ENCODE data around the gene MAPK12. TPM values are rescaled to one million over a fixed set of nuclear protein-coding genes. Genes with fewer than 3 reads are reported as not detected.

The MAPK12 gene
- total RNA-seq, 3 donors from 2014 or later = 3.3 to 4.3 (median 3.9) TPM

GRCh38 chr22:50250249-50250554 is 11.3 kb downstream of the MAPK12 start:
- ATAC-seq (no peak), DNase-seq (no peak)
- peak overlapping the region; percentile 78 for H3K4me3 Mint-ChIP-seq
- H3K27me3 Mint-ChIP-seq (ENCODE audit: low read depth) = no peaks in the 10 kb centered on the region
- peaks cover 20% of the 10 kb centered on the region for H3K4me1 Mint-ChIP-seq (ENCODE audit: low read depth)
- no peaks in the 10 kb centered on the region for H3K36me3 Mint-ChIP-seq (ENCODE audit: insufficient read depth)
- no peaks in the 10 kb centered on the region for H3K9me3 Mint-ChIP-seq

- Mint-ChIP-seq H3K36me3 (ENCODE audit: insufficient read depth) (peaks cover 2% of the 10 kb centered on the region), H3K4me3 (peak overlapping the region; percentile 78), H3K4me1 (ENCODE audit: low read depth) (peaks cover 22% of the 10 kb centered on the region), H3K27me3 (ENCODE audit: low read depth) (no peaks in the 10 kb centered on the region), H3K9me3 (no peaks in the 10 kb centered on the region)
- ATAC-seq (no peak), DNase-seq (no peak)
Measured at GRCh38 chr22:50249341-50250248, 11.9 kb downstream of the MAPK12 start.

- Mint-ChIP-seq H3K27me3 (ENCODE audit: low read depth) (no peaks in the 10 kb centered on the region), H3K4me3 (no peak overlapping the region), H3K9me3 (no peaks in the 10 kb centered on the region), H3K36me3 (ENCODE audit: insufficient read depth) (peaks cover 2% of the 10 kb centered on the region), H3K4me1 (ENCODE audit: low read depth) (peaks cover 27% of the 10 kb centered on the region)
- DNase-seq (no peak), ATAC-seq (no peak)
Measured at GRCh38 chr22:50248196-50249081, 13.0 kb downstream of the MAPK12 start.

GRCh38 chr22:50247748-50248147 is 13.7 kb downstream of the MAPK12 start:
- Mint-ChIP-seq H3K4me3 (peak overlapping the region; percentile 40), H3K27me3 (ENCODE audit: low read depth) (no peaks in the 10 kb centered on the region), H3K36me3 (ENCODE audit: insufficient read depth) (peaks cover 2% of the 10 kb centered on the region), H3K4me1 (ENCODE audit: low read depth) (peaks cover 30% of the 10 kb centered on the region), H3K9me3 (no peaks in the 10 kb centered on the region)
- DNase-seq = no peak
- no peak for ATAC-seq

- Mint-ChIP-seq H3K4me1 (ENCODE audit: low read depth) (peaks cover 38% of the 10 kb centered on the region), H3K9me3 (no peaks in the 10 kb centered on the region), H3K4me3 (peak overlapping the region; percentile 100), H3K36me3 (ENCODE audit: insufficient read depth) (peaks cover 2% of the 10 kb centered on the region), H3K27me3 (ENCODE audit: low read depth) (no peaks in the 10 kb centered on the region)
- ATAC-seq = no peak
- DNase-seq = no peak
Measured at GRCh38 chr22:50246242-50247175, 15.0 kb downstream of the MAPK12 start.

- H3K36me3 Mint-ChIP-seq (ENCODE audit: insufficient read depth) = peaks cover 3% of the 10 kb centered on the region
- DNase-seq = no peak
- peaks cover 42% of the 10 kb centered on the region for H3K4me1 Mint-ChIP-seq (ENCODE audit: low read depth)
- H3K9me3 Mint-ChIP-seq = no peaks in the 10 kb centered on the region
- H3K27me3 Mint-ChIP-seq (ENCODE audit: low read depth) = no peaks in the 10 kb centered on the region
- peak; percentile 9 to 33 for ATAC-seq
- H3K4me3 Mint-ChIP-seq = peak overlapping the region; percentile 100
Measured at GRCh38 chr22:50245214-50246072, 16.0 kb downstream of the MAPK12 start.

- no peaks in the 10 kb centered on the region for H3K27me3 Mint-ChIP-seq (ENCODE audit: low read depth)
- ATAC-seq (peak; percentile 89 to 90), DNase-seq (peak; percentile 89)
- H3K36me3 Mint-ChIP-seq (ENCODE audit: insufficient read depth) = peaks cover 6% of the 10 kb centered on the region
- peak within 1 kb of the TSS; percentile 100 for H3K4me3 Mint-ChIP-seq
- H3K9me3 Mint-ChIP-seq = no peaks in the 10 kb centered on the region
- H3K4me1 Mint-ChIP-seq (ENCODE audit: low read depth) = peaks cover 34% of the 10 kb centered on the region
Measured at GRCh38 chr22:50244420-50245213, 16.9 kb downstream of the MAPK12 start, which contains the start of gene TUBGCP6. Gene TUBGCP6, minus strand, starts transcription at chr22:50245023. Its CDS starts 564 bp downstream, at chr22:50244459.

GRCh38 chr22:50243685-50244419 is 17.6 kb downstream of the MAPK12 start:
- Mint-ChIP-seq H3K4me3 (peak overlapping the region; percentile 100), H3K4me1 (ENCODE audit: low read depth) (peaks cover 34% of the 10 kb centered on the region)
- no peak for ATAC-seq

GRCh38 chr22:50242406-50242949 is 19.0 kb downstream of the MAPK12 start:
- ATAC-seq (no peak), DNase-seq (no peak)
- Mint-ChIP-seq H3K4me3 (peak overlapping the region; percentile 100), H3K4me1 (ENCODE audit: low read depth) (peaks cover 27% of the 10 kb centered on the region), H3K36me3 (ENCODE audit: insufficient read depth) (peaks cover 10% of the 10 kb centered on the region), H3K9me3 (no peaks in the 10 kb centered on the region), H3K27me3 (ENCODE audit: low read depth) (no peaks in the 10 kb centered on the region)

More at GRCh38 chr22:50243685-50244419, 17.6 kb downstream of the MAPK12 start:
- Mint-ChIP-seq H3K27me3 (ENCODE audit: low read depth) (no peaks in the 10 kb centered on the region), H3K36me3 (ENCODE audit: insufficient read depth) (peaks cover 7% of the 10 kb centered on the region), H3K9me3 (no peaks in the 10 kb centered on the region)
- no peak for DNase-seq

GRCh38 chr22:50238755-50239154 is 22.7 kb downstream of the MAPK12 start:
- DNase-seq (no peak), ATAC-seq (no peak)
- Mint-ChIP-seq H3K4me1 (ENCODE audit: low read depth) (peaks cover 29% of the 10 kb centered on the region), H3K27me3 (ENCODE audit: low read depth) (no peaks in the 10 kb centered on the region), H3K9me3 (no peaks in the 10 kb centered on the region), H3K4me3 (no peak overlapping the region), H3K36me3 (ENCODE audit: insufficient read depth) (peaks cover 10% of the 10 kb centered on the region)

- no peak for DNase-seq
- H3K27me3 Mint-ChIP-seq (ENCODE audit: low read depth) = no peaks in the 10 kb centered on the region
- no peaks in the 10 kb centered on the region for H3K9me3 Mint-ChIP-seq
- H3K4me3 Mint-ChIP-seq = no peak overlapping the region
- peaks cover 10% of the 10 kb centered on the region for H3K36me3 Mint-ChIP-seq (ENCODE audit: insufficient read depth)
- H3K4me1 Mint-ChIP-seq (ENCODE audit: low read depth) = peaks cover 17% of the 10 kb centered on the region
- peak in 1 of 2 donors; percentile 23 for ATAC-seq
Measured at GRCh38 chr22:50236731-50237409, 24.6 kb downstream of the MAPK12 start.

Measured in activated T-cell treated with anti-CD3 and anti-CD28 coated beads, Interleukin-2, amount 50 U/mL, for 4 hours (primary cell).